Effector memory CD4-positive, alpha-beta T cell (primary cell): Measurements from ENCODE around the gene MRPL36.

Experiments used
- DNase-seq, 3 donors: peaks; one replicate each; pipeline ENCODE4 v3.0.0-alpha.2; 2020
- H3K27ac ChIP-seq: 2 replicates; pipeline ENCODE4 v1.7.0; 2013; ENCODE audit warnings: mild to moderate bottlenecking, low read length, moderate library complexity; ENCODE audit not compliant: insufficient read depth, poor library complexity, severe bottlenecking
- H3K27me3 ChIP-seq: replicated peaks from 2 replicates; pipeline ENCODE4 v1.7.0; 2013; ENCODE audit warnings: mild to moderate bottlenecking, low read length; ENCODE audit not compliant: insufficient read depth, control insufficient read depth, poor library complexity, severe bottlenecking
- H3K36me3 ChIP-seq: 2 replicates; pipeline ENCODE4 v1.7.0; 2013; ENCODE audit warnings: mild to moderate bottlenecking, low read length, moderate library complexity; ENCODE audit not compliant: control insufficient read depth, insufficient read depth
- H3K4me1 ChIP-seq: 2 replicates; pipeline ENCODE4 v1.7.0; 2013; ENCODE audit warnings: low read length, mild to moderate bottlenecking; ENCODE audit not compliant: control insufficient read depth, insufficient read depth, poor library complexity, severe bottlenecking
- H3K4me3 ChIP-seq: 2 replicates; pipeline ENCODE4 v1.7.0; 2013; ENCODE audit warnings: low read length, low read depth, mild to moderate bottlenecking; ENCODE audit not compliant: insufficient read depth, poor library complexity, severe bottlenecking
- H3K9me3 ChIP-seq: 2 replicates; pipeline ENCODE4 v1.7.0; 2013; ENCODE audit warnings: mild to moderate bottlenecking, low read length, moderate library complexity; ENCODE audit not compliant: control insufficient read depth

The MRPL36 gene

GRCh38 chr5:1767524-1768282 is 31.9 kb downstream of the MRPL36 start:
- Histone ChIP-seq H3K4me3 (no peak overlapping the region), H3K4me1 (no peaks in the 10 kb centered on the region), H3K9me3 (no peaks in the 10 kb centered on the region), H3K36me3 (no peaks in the 10 kb centered on the region), H3K27ac (no peak overlapping the region), H3K27me3 (no peaks in the 10 kb centered on the region)
- DNase-seq = no peak

- DNase-seq = no peak
- H3K4me3 ChIP-seq = no peak overlapping the region
- H3K27ac ChIP-seq = no peak overlapping the region
- H3K9me3 ChIP-seq = no peaks in the 10 kb centered on the region
- no peaks in the 10 kb centered on the region for H3K36me3 ChIP-seq
- H3K4me1 ChIP-seq = no peaks in the 10 kb centered on the region
- no peaks in the 10 kb centered on the region for H3K27me3 ChIP-seq
Observed at GRCh38 chr5:1765880-1766235, 33.8 kb downstream of the MRPL36 start.

GRCh38 chr5:1765141-1765879 is 34.3 kb downstream of the MRPL36 start:
- H3K9me3 ChIP-seq = no peaks in the 10 kb centered on the region
- no peak overlapping the region for H3K4me3 ChIP-seq
- H3K27ac ChIP-seq = no peak overlapping the region
- no peak for DNase-seq
- H3K4me1 ChIP-seq = no peaks in the 10 kb centered on the region
- no peaks in the 10 kb centered on the region for H3K27me3 ChIP-seq
- no peaks in the 10 kb centered on the region for H3K36me3 ChIP-seq

- H3K9me3 ChIP-seq = no peaks in the 10 kb centered on the region
- no peaks in the 10 kb centered on the region for H3K27me3 ChIP-seq
- no peaks in the 10 kb centered on the region for H3K4me1 ChIP-seq
- no peak for DNase-seq
- H3K36me3 ChIP-seq = no peaks in the 10 kb centered on the region
- no peak overlapping the region for H3K4me3 ChIP-seq
- no peak overlapping the region for H3K27ac ChIP-seq
Observed at GRCh38 chr5:1764606-1764960, 35.1 kb downstream of the MRPL36 start.

DNA sequence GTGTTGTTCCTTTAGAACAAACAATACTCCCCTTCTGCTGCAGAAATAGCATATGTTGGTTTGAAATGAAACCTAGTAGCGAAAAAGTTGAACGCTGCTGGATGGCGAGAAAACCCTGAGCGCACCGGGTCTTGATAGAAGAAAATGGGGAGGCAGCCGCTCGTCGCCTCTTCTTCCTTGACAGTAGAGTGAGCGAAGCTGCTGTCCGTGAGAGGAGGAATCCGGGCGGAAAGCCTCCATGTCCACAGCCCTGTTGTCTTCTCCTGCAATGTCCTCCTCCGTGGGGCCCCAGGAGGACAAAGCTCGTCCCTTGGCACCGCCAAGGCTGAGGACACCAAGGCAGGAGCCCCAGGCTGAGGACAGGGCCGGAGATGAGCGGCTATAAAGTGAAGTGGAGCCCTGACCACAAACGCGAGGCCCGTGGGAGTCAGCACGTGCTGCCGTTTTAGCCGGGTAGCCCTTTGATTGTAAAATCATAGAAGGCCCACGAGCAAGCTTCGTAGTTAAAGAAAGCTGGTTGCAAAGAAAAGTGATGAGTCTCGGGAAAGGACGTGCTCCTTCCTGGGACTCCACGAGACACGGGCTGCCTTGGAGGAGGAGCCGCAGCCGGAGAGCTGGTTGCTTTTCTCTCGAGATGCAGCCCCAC is 35.6 kb downstream of the MRPL36 start:
- Histone ChIP-seq H3K27me3 (no peaks in the 10 kb centered on the region), H3K36me3 (no peaks in the 10 kb centered on the region), H3K27ac (no peak overlapping the region), H3K4me3 (no peak overlapping the region), H3K9me3 (no peaks in the 10 kb centered on the region), H3K4me1 (no peaks in the 10 kb centered on the region)
- no peak for DNase-seq

GRCh38 chr5:1763548-1763911 is 36.1 kb downstream of the MRPL36 start:
- no peaks in the 10 kb centered on the region for H3K4me1 ChIP-seq
- no peaks in the 10 kb centered on the region for H3K9me3 ChIP-seq
- H3K27me3 ChIP-seq = no peaks in the 10 kb centered on the region
- H3K4me3 ChIP-seq = no peak overlapping the region
- peak in 1 of 3 donors; percentile 17 for DNase-seq
- H3K27ac ChIP-seq = no peak overlapping the region
- no peaks in the 10 kb centered on the region for H3K36me3 ChIP-seq

- H3K9me3 ChIP-seq = no peaks in the 10 kb centered on the region
- H3K36me3 ChIP-seq = no peaks in the 10 kb centered on the region
- H3K4me1 ChIP-seq = no peaks in the 10 kb centered on the region
- no peak overlapping the region for H3K27ac ChIP-seq
- no peak for DNase-seq
- H3K27me3 ChIP-seq = no peaks in the 10 kb centered on the region
- H3K4me3 ChIP-seq = no peak overlapping the region
Observed at GRCh38 chr5:1762883-1763547, 36.6 kb downstream of the MRPL36 start.

- H3K4me3 ChIP-seq = no peak overlapping the region
- no peaks in the 10 kb centered on the region for H3K36me3 ChIP-seq
- DNase-seq = no peak
- no peaks in the 10 kb centered on the region for H3K9me3 ChIP-seq
- H3K27ac ChIP-seq = no peak overlapping the region
- H3K27me3 ChIP-seq = no peaks in the 10 kb centered on the region
- no peaks in the 10 kb centered on the region for H3K4me1 ChIP-seq
Observed at GRCh38 chr5:1762121-1762882, 37.3 kb downstream of the MRPL36 start.

- Histone ChIP-seq H3K27me3 (no peaks in the 10 kb centered on the region), H3K4me1 (no peaks in the 10 kb centered on the region), H3K27ac (no peak overlapping the region), H3K4me3 (no peak overlapping the region), H3K36me3 (no peaks in the 10 kb centered on the region), H3K9me3 (no peaks in the 10 kb centered on the region)
- DNase-seq = no peak
Observed at GRCh38 chr5:1761453-1761755, 38.2 kb downstream of the MRPL36 start.
